ENCODE data around the gene RAMP1. TPM values are rescaled to one million over a fixed set of nuclear protein-coding genes. Genes with fewer than 3 reads are reported as not detected.
A peak's percentile ranks its signal among the peaks of the same experiment; 100 is the strongest.

The RAMP1 gene
- total RNA-seq, 1 experiment from 2014 or later = 32.4 TPM

DNA sequence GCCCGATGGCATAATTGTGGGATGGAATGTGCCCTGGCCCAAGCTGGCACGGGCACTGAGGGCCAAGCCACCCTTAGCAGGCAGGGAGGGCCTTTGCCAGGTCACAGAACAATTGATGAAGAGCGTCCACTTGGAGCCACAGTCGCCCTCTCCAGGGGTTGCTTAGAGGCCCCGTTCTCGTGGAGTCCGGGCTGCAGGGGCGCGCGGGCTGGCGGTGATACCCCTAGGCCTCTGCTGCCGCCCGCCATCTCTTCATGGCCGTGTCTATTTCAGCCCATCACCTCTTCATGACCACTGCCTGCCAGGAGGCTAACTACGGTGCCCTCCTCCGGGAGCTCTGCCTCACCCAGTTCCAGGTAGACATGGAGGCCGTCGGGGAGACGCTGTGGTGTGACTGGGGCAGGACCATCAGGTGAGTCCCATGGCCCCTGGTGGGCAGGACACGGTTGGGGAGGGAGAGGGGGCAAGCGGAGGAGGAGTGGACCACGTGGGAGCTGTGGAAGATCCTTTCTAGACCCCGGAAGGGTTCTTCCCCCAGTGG is 17.6 kb downstream of the RAMP1 start:
- no peak for DNase-seq (ENCODE audit: low spot score)

- no peak for DNase-seq (ENCODE audit: low spot score)
Observed at GRCh38 chr2:237877576-237878307, 18.3 kb downstream of the RAMP1 start.

DNA sequence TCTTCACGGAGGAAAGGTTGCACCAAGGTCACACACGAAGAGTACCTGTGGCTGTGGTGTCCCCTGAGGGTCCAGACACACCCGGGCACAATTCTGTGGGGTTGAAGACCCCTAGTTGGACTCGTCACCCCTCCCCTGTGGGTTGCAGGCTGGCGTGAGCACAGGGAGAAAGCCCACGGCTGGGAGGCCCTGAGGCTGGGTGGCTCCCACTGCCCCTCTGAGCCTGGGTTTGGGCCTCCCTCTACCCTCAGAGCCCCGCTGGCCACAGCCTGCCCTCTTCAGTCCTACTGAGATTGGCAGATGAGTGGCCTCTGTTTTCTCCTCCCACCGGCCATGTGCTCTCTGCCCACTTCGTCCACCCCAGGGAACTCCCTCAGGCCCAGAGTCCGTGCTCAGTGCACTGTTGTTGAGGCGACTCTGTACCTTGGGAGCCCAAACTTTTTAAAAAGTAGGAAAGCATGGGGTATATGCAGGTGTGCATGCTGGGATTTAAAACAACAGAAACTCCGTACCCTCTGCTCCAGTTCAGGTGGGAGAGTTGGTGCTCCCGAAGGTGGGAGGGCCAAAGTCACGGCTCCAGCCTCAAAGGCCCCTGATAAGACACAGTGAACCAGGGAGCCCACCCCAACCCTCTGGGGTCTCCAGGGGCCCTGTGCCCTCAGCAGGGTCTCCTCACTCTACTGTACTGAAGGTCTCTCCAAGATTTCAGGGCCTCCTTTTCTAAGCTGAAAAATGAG is 19.1 kb downstream of the RAMP1 start:
- DNase-seq (ENCODE audit: low spot score) = no peak

DNA sequence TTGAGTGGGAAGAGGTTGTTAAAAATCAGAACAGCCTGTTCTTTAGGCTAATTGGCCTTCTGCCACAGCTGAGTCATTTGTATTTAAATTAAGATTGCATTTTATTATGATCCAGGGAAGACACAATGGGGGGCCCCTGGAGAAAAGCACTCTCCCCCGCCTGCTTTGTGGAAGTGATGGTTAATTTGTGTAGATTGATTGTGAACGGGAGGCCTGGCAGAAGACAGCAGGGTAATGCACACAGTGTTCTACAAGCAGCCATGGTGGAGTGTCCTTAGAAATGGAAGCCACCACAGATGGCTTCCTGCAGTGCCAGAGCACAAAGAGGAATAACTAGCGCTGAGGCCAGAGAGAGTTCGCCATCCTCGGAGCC is 19.6 kb downstream of the RAMP1 start:
- DNase-seq (ENCODE audit: low spot score) = peak; percentile 36

- DNase-seq (ENCODE audit: low spot score) = no peak
Observed at GRCh38 chr2:237879991-237880560, 20.7 kb downstream of the RAMP1 start.

DNA sequence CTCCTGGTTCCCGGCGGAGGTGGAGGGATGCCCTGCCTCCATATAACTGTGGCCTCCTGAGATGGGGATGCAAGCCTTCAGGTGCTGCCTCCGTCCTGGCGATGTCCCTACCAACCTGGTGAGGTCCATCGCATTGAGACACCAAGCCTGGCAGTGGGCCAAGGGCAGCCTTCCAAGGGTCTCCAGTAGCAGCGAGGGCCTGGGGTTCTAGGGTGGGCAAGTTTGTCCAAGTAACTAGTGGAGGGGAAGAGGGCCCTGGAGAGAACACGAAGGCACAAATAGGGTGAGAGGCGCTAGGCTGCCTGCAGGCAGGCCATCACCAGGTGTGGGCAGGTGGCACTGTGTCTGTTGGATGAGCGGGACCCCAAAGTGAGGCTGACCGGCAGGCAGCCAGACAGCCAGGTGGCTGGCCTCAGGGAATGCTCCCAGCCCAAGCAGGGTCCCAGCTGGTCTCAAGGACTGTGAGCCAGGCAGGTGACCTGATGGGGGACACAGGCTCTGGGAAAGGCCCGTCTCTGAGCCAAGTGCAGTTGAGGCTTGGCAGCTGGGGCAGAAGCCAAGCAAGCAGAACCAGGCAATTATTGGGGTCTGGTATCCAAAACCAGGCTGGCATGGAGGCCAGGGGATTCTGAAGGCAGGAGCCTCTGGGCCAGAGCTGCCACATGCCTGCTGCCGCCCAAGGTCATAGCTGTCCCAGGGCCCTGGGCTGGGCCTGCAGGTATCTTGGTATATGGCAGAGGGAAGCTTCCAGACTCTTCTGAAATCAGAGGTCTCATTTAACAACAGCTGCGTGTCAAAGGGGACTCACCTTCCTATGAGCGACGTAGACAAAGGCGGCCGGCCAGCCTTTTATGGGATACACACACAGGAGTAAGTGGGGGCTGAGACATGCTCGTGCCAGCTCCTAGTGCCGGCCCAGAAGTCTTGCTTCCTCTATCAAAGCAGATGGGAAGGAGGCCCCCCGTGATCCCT is 23.4 kb downstream of the RAMP1 start:
- DNase-seq (ENCODE audit: low spot score) = no peak

DNA sequence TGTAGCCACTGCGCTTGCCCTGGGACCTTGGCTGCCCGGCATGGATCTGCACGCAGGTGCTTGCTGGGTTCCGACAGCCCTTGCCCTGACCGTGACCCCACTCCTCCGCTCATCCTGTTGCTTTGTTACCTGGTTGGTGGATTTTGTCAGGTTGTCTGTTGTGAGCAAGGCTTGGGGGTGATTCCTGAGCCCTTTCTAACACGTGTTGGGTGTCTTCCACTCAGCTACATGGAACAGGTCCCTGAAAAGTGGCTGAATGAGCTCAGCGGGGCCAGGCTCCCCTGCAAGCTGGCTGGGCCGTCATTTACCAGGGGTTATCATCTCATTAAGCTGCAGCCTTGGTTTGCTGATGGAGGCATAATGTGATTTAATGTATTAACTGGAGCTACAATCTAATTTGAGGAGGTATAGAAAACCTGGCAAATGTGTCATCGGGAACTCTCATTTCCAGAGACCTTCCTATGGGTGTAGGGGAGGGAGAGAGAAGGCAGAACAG is 24.6 kb downstream of the RAMP1 start:
- no peak for DNase-seq (ENCODE audit: low spot score)

- no peak for DNase-seq (ENCODE audit: low spot score)
Observed at GRCh38 chr2:237884681-237885080, 25.3 kb downstream of the RAMP1 start.

DNA sequence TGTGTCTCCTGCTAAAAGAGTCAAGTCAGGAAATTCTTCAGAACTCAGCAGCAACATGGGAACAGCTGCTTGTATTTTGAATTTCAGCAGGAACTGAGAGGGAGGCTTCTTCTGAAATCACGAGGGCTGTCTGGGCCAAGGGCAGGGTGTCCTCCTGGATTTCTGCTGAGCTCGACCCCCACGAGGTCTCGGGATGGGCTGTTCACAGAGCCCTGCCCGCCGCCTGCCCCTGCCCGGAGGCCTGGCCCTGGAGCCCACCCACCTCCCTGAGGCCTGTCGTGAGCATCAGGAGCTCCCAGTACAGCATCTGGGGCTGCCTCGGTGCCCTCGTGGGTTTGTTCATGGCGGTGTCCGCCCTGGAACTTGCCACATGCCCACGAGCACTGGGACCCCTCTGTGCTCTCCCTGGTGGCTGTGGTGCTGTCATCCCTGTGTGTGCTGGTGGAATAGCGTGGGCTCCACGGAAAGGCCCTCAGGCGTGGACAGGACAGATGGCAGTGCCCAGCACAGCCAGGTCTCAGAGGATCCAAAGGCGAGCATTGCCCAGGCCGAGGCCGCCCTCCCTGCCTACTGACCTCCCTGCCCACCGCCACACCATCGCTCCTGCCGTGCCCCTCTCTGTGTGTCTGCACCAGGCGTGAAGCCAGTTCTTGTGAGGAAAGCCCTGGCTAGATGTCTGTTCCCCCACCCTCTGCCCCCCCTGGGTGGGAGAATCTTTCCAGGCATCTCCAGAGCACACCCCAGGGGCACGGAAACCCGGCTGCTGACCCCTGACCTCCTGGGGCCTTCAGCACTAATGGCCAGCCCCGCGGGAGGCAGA is 25.9 kb downstream of the RAMP1 start:
- DNase-seq (ENCODE audit: low spot score) = no peak

DNA sequence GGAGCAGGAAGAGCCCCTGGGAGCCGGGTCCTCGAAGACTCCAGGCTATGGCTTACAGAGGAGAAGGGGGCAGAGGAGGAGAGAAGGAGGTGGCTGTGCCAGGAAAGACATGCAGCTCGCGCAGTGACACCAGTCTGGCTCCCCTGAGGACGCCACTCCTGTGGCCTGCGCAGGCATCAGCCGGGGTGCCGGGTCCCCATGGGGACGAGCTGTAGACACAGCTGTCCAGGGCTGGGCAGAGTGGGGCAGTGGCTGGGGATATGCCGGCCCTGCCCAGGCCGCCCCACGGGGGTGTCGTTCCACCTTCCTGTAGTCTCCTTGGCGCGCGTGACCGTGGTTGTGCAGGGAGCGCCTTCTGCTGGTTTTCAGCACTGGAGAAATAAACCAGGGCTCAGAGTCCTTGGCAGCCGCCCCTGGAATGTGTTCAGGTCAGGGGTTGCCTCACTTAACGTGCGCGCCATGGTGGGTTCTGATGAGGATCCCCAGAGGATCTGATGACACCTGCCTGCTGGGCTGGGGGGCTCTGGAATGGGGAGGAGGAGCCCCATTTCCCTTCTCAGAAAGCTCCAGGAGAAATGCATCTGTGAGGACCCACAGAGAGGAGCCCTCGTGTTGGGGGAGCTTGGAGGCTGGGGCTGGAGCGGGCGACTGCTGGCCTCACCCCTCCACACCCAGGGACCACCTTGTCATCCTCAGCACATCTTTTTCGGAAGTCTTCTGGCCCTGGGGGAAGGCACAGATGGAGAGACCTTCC is 26.7 kb downstream of the RAMP1 start:
- DNase-seq (ENCODE audit: low spot score) = no peak

GRCh38 chr2:237886685-237887481 is 27.5 kb downstream of the RAMP1 start:
- DNase-seq (ENCODE audit: low spot score) = no peak

DNA sequence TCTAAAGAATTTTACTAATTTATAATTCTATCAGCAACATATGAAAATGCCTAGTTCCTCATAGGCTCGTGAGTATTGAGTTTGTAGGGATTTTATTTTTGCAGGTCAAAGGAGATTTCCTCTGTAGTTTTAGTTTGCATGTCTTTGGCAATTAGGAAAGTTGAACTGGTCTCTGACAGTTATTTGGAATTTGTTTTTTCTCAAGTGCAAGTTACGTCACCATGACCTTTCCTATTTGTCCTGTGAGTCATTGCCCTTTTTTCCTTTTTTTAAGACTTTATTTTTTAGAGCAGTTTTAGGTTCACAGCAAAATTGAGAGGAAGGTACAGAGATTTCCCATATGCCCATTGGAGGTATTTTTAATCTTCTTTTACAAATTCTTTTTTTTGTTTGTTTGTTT is 29.0 kb downstream of the RAMP1 start:
- peak; percentile 46 for DNase-seq (ENCODE audit: low spot score)

- DNase-seq (ENCODE audit: low spot score) = no peak
Observed at GRCh38 chr2:237889016-237889415, 29.6 kb downstream of the RAMP1 start.

DNA sequence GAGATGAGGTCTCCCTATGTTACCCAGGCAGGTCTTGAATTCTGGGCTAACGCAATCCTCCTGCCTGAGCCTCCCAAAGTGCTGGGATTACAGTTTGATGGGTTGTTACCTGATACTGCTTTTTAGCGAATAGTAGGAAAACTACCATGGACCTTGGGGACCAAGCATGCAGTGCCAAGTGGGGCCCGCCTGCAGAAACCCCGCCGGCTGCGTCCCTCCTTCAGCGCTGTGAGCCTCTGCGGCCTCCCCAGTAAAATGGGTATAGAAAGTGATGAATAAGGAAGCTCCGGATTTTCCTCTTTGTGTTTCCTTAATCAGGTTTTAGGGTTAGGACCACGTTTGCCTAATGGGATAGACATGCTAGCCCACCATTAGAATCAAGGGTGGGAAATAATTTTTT is 30.4 kb downstream of the RAMP1 start:
- DNase-seq (ENCODE audit: low spot score) = no peak

DNA sequence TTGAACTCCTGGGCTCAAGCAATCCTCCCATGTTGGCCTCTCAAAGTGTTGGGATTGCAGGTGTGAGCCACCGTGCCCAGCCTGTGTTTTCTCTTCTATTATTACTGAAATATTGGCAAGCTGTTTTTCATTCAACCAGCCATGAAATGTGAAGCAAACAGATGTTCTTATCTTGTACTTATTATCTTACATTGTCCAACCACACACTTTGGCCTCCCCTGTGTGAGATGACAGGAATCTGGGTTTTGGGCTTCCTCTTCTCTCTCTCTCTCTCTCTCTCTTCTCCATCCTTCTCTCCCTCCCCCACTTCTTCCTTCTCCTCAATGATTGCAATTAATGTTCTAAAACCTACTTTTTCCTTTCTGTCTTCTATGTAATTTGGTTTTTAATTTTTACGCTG is 33.1 kb downstream of the RAMP1 start:
- DNase-seq (ENCODE audit: low spot score) = no peak

GRCh38 chr2:237892984-237893595 is 33.7 kb downstream of the RAMP1 start:
- DNase-seq (ENCODE audit: low spot score) = no peak

- no peak for DNase-seq (ENCODE audit: low spot score)
Observed at GRCh38 chr2:237894396-237894979, 35.1 kb downstream of the RAMP1 start.

- no peak for DNase-seq (ENCODE audit: low spot score)
Observed at GRCh38 chr2:237894986-237895543, 35.6 kb downstream of the RAMP1 start.

All from A172 (cell line).